WERI-Rb-1 (cell line): ENCODE data around the gene CLBA1.

Experiments used
- DNase-seq: peaks from one replicate; pipeline ENCODE4 v3.0.0-alpha.2; 2020
- H3K27ac ChIP-seq: fragments of 250-450 bp; sonication (Bioruptor Pico); 2 replicates; pipeline ENCODE4 v1.5.1; 2020; ENCODE audit warnings: mild to moderate bottlenecking, moderate library complexity
- H3K27me3 ChIP-seq: fragments of 250-450 bp; sonication (Bioruptor Pico); 2 replicates; pipeline ENCODE4 v1.5.1; 2021; ENCODE audit warnings: mild to moderate bottlenecking, low read depth, moderate library complexity; ENCODE audit not compliant: insufficient read depth, severe bottlenecking
- H3K36me3 ChIP-seq: fragments of 250-450 bp; sonication (Bioruptor Pico); 2 replicates; pipeline ENCODE4 v1.5.1; 2020; ENCODE audit warnings: mild to moderate bottlenecking, moderate library complexity
- H3K4me3 ChIP-seq: 2 replicates; pipeline ENCODE4 v1.5.1; 2011; ENCODE audit warnings: low read depth, mild to moderate bottlenecking, control low read depth, low read length
- H3K9me3 ChIP-seq: fragments of 250-450 bp; sonication (Bioruptor Pico); 2 replicates; pipeline ENCODE4 v1.5.1; 2021; ENCODE audit warnings: mild to moderate bottlenecking, moderate library complexity; ENCODE audit not compliant: severe bottlenecking
- CTCF ChIP-seq: IDR thresholded peaks from 2 replicates; pipeline ENCODE4 v1.5.1; 2011; ENCODE audit warnings: low read depth, mild to moderate bottlenecking, control low read depth, inconsistent platforms, low read length

Gene CLBA1

GRCh38 chr14:104993306-104993705 lies 7.7 kb downstream of the CLBA1 start:
- no peak for TF ChIP-seq CTCF
- peak; percentile 76 for DNase-seq
- Histone ChIP-seq H3K4me3 (no peak overlapping the region), H3K27ac (peak overlapping the region; percentile 25), H3K27me3 (no peaks in the 10 kb centered on the region), H3K9me3 (no peaks in the 10 kb centered on the region), H3K36me3 (peaks cover 6% of the 10 kb centered on the region)

GRCh38 chr14:104993808-104994591 lies 8.4 kb downstream of the CLBA1 start:
- no peaks in the 10 kb centered on the region for H3K27me3 ChIP-seq
- peaks cover 5% of the 10 kb centered on the region for H3K9me3 ChIP-seq
- H3K4me3 ChIP-seq, result no peak overlapping the region
- no peak for TF ChIP-seq CTCF
- H3K27ac ChIP-seq, result peak overlapping the region; percentile 25
- no peak for DNase-seq
- H3K36me3 ChIP-seq, result peaks cover 6% of the 10 kb centered on the region

- DNase-seq, result no peak
- no peak overlapping the region for H3K4me3 ChIP-seq
- no peaks in the 10 kb centered on the region for H3K27me3 ChIP-seq
- TF ChIP-seq CTCF, result no peak
- H3K36me3 ChIP-seq, result peaks cover 6% of the 10 kb centered on the region
- peaks cover 10% of the 10 kb centered on the region for H3K9me3 ChIP-seq
- no peak overlapping the region for H3K27ac ChIP-seq
These were observed 9.4 kb downstream of the CLBA1 start for GRCh38 chr14:104994978-104995377.

- Histone ChIP-seq H3K9me3 (peaks cover 10% of the 10 kb centered on the region), H3K36me3 (peaks cover 6% of the 10 kb centered on the region), H3K4me3 (no peak overlapping the region), H3K27ac (no peak overlapping the region), H3K27me3 (no peaks in the 10 kb centered on the region)
- no peak for TF ChIP-seq CTCF
- DNase-seq, result no peak
These were observed 10.4 kb downstream of the CLBA1 start for GRCh38 chr14:104996032-104996431.

GRCh38 chr14:104996483-104996882 lies 10.9 kb downstream of the CLBA1 start:
- H3K4me3 ChIP-seq, result no peak overlapping the region
- peaks cover 6% of the 10 kb centered on the region for H3K36me3 ChIP-seq
- DNase-seq, result no peak
- H3K27me3 ChIP-seq, result no peaks in the 10 kb centered on the region
- no peak for TF ChIP-seq CTCF
- H3K27ac ChIP-seq, result no peak overlapping the region
- H3K9me3 ChIP-seq, result peaks cover 10% of the 10 kb centered on the region

- H3K27me3 ChIP-seq, result no peaks in the 10 kb centered on the region
- TF ChIP-seq CTCF, result no peak
- peaks cover 10% of the 10 kb centered on the region for H3K9me3 ChIP-seq
- H3K4me3 ChIP-seq, result no peak overlapping the region
- H3K36me3 ChIP-seq, result peaks cover 2% of the 10 kb centered on the region
- no peak overlapping the region for H3K27ac ChIP-seq
- DNase-seq, result no peak
These were observed 13.2 kb downstream of the CLBA1 start for GRCh38 chr14:104998801-104999200.
